ENCODE data around the gene METAP1D.

The METAP1D gene

GRCh38 chr2:172091761-172092566, 92.2 kb downstream of the METAP1D start:
- DNase-seq (ENCODE audit: low spot score), result no peak

- no peak for DNase-seq (ENCODE audit: low spot score)
Observed at GRCh38 chr2:172092716-172093415, 93.1 kb downstream of the METAP1D start.

- DNase-seq (ENCODE audit: low spot score), result no peak
Observed at GRCh38 chr2:172093416-172094293, 93.9 kb downstream of the METAP1D start.

GRCh38 chr2:172094294-172095145, 94.8 kb downstream of the METAP1D start:
- no peak for DNase-seq (ENCODE audit: low spot score)

GRCh38 chr2:172095146-172095904, 95.6 kb downstream of the METAP1D start:
- no peak for DNase-seq (ENCODE audit: low spot score)

- DNase-seq (ENCODE audit: low spot score), result no peak
Observed at GRCh38 chr2:172095905-172096625, 96.3 kb downstream of the METAP1D start.

GRCh38 chr2:172096626-172097547, 97.1 kb downstream of the METAP1D start:
- no peak for DNase-seq (ENCODE audit: low spot score)

GRCh38 chr2:172097557-172098131, 97.9 kb downstream of the METAP1D start:
- peak; percentile 73 for DNase-seq (ENCODE audit: low spot score)

- DNase-seq (ENCODE audit: low spot score), result no peak
Observed at GRCh38 chr2:172098287-172098649, 98.5 kb downstream of the METAP1D start.

- DNase-seq (ENCODE audit: low spot score), result peak; percentile 31
Observed at GRCh38 chr2:172098650-172099471, 99.1 kb downstream of the METAP1D start.

- no peak for DNase-seq (ENCODE audit: low spot score)
Observed at GRCh38 chr2:172099472-172100079, 99.8 kb downstream of the METAP1D start.

- no peak for DNase-seq (ENCODE audit: low spot score)
Observed at GRCh38 chr2:172100080-172100934, 100.6 kb downstream of the METAP1D start.

- DNase-seq (ENCODE audit: low spot score), result no peak
Observed at GRCh38 chr2:172100935-172101820, 101.4 kb downstream of the METAP1D start.

GRCh38 chr2:172101821-172102390, 102.2 kb downstream of the METAP1D start:
- DNase-seq (ENCODE audit: low spot score), result no peak

Data from hematopoietic multipotent progenitor cell treated with erythropoietin and hydrocortisone succinate and interleukin-3 and kit ligand, for 15 days (in vitro differentiated cells).